Epidermal melanocyte (primary cell): ENCODE results near the gene PEX7.
"Not testable (repeated sequence)": the region's sequence is repeated elsewhere in the genome, so short reads cannot be mapped to it uniquely, and the experiment has no call there.

Source experiments
- DNase-seq: peaks from one replicate; pipeline ENCODE4 v3.0.0; 2011; ENCODE audit warnings: low spot score; ENCODE audit not compliant: insufficient read length

The PEX7 gene

GRCh38 chr6:136840276-136841001 is 18.0 kb downstream of the PEX7 start:
- no peak for DNase-seq

GRCh38 chr6:136843210-136843609 is 20.8 kb downstream of the PEX7 start:
- no peak for DNase-seq

DNA sequence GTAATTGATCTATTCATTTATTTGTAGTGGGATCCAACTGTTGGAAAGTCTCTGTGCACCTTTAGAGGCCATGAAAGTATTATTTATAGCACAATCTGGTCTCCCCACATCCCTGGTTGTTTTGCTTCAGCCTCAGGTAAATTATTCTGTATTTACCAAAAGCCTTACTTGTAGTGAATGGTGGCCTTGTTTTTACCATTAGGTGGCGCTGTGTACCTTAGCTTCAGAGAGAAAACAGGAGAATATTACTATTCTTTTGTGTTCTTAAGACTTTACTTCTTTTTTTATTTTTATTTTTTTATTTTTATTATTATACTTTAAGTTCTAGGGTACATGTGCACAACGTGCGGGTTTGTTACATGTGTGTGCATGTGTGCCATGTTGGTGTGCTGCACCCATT is 23.7 kb downstream of the PEX7 start:
- DNase-seq, result peak; percentile 39

DNA sequence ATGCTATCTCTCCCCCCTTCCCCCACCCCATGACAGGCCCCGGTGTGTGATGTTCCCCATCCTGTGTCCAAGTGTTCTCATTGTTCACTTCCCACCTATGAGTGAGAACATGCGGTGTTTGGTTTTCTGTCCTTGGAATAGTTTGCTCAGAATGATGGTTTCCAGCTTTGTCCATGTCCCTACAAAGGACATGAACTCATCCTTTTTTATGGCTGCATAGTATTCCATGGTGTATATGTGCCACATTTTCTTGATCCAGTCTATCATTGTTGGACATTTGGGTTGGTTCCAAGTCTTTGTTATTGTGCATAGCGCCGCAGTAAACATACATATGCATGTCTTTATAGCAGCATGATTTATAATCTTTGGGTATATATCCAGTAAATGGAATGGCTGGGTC is 24.1 kb downstream of the PEX7 start:
- not testable (repeated sequence) for DNase-seq

- not testable (repeated sequence) for DNase-seq
These were observed 27.7 kb downstream of the PEX7 start for GRCh38 chr6:136849979-136850563.

- no peak for DNase-seq
These were observed 37.0 kb downstream of the PEX7 start for GRCh38 chr6:136859430-136859829.

DNA sequence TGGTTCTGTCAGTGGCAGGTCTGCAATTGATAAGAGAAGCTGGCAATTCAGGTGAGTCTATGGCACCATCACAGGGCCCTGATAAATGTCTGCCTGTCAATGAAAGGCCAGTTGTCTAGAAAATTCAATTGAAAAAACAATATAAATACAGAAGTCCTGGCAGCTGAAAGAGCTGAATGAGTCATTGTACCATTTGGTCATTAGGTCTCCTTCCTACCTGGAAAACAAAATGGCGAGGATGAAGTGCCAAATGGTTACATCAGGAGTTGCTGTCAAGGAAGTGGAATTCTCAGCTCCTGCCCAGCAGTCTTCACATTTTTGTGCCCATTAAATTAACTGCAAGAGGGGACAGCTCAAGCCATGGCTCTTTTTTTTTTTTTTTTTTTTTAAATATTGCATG is 37.7 kb downstream of the PEX7 start:
- no peak for DNase-seq

GRCh38 chr6:136862662-136863061 is 40.3 kb downstream of the PEX7 start:
- DNase-seq, result no peak

- no peak for DNase-seq
These were observed 41.4 kb downstream of the PEX7 start for GRCh38 chr6:136863752-136864151.

DNA sequence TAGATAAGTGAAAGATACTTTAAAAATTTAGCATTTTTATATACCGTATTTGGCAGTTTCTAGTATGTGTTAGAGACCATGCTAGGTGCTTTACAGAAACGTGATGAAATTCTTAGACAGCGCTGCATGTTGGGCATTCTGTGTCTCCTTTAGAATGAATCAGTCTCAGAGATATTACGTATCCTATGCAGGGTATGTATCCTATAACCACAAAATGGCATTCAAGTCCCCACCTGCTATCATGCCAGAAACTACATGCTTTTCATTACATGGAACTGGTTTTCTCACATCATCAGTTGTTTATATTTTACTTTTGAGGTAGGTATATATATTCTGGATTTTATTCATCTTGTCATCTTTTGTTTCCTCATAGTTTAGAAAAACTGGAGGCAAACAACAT is 42.3 kb downstream of the PEX7 start:
- DNase-seq, result no peak

- DNase-seq, result no peak
These were observed 44.6 kb downstream of the PEX7 start for GRCh38 chr6:136866872-136867416.

- no peak for DNase-seq
These were observed 47.1 kb downstream of the PEX7 start for GRCh38 chr6:136869451-136869850.

- DNase-seq, result no peak
These were observed 51.4 kb downstream of the PEX7 start for GRCh38 chr6:136873748-136874147.

- DNase-seq, result not testable (repeated sequence)
These were observed 54.1 kb downstream of the PEX7 start for GRCh38 chr6:136876469-136876868.

GRCh38 chr6:136880748-136881460 is 58.5 kb downstream of the PEX7 start:
- DNase-seq, result no peak

DNA sequence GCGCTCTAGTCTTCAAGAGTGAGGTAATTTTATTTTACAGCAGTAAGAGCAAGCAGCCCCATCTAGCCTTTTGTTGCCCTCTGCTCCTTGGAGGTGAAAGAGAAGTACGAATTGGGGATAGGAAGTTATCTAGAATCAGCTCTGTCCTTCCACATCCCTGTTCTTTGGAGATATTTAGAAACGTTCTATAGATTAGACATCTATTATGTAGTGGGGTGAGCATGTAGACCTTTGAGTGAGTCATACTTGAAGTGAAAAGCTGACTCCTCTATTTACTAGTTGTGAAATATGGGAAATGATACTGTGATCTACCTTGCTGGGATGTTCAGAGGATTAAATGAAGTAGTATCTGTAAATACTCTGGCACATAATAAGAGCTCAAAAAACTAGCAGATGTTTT is 63.7 kb downstream of the PEX7 start:
- no peak for DNase-seq

GRCh38 chr6:136887953-136888352 is 65.6 kb downstream of the PEX7 start:
- no peak for DNase-seq

- no peak for DNase-seq
These were observed 67.1 kb downstream of the PEX7 start for GRCh38 chr6:136889271-136890193.

- DNase-seq, result no peak
These were observed 67.9 kb downstream of the PEX7 start for GRCh38 chr6:136890194-136890839.

GRCh38 chr6:136890986-136891385 is 68.6 kb downstream of the PEX7 start:
- DNase-seq, result no peak

DNA sequence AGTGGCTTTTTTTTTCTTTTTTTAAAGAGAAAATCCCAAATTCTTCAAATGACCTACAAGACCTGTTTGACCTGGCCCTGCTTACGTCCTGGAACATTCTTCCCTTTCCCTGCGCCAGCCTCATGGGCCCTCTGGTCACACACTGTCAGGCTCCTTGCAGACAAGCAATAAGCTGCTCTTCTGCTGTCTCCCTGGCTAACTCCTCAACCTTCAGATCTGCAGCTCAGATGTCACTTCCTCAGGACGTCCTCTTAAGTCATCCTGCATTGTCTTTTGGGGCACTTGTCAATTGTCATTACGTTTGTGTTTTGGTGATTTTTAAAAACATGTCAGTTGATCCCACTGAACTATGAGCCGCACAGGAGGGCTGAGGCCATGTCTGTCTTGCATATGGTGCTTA is 70.8 kb downstream of the PEX7 start:
- no peak for DNase-seq
